Activated T-cell treated with anti-CD3 and anti-CD28 coated beads for 1 hour (primary cell): Measurements from ENCODE around the gene ZNF266.
A peak's percentile ranks its signal among the peaks of the same experiment; 100 is the strongest.

Experiments
- DNase-seq: peaks from one replicate; pipeline ENCODE4 v3.0.0-alpha.2; 2020; ENCODE audit warnings: low read depth

The ZNF266 gene

GRCh38 chr19:9435279-9436268, at the start of gene ZNF266:
ZNF266 (minus strand) TSS chr19:9435573; CDS start chr19:9420089, 15,484 bp downstream.
- peak; percentile 82 for DNase-seq

GRCh38 chr19:9485140-9485539, 49.8 kb upstream of the ZNF266 start:
- DNase-seq = no peak

- DNase-seq = no peak
These were observed 39.6 kb upstream of the ZNF266 start for GRCh38 chr19:9474975-9475374.

DNA sequence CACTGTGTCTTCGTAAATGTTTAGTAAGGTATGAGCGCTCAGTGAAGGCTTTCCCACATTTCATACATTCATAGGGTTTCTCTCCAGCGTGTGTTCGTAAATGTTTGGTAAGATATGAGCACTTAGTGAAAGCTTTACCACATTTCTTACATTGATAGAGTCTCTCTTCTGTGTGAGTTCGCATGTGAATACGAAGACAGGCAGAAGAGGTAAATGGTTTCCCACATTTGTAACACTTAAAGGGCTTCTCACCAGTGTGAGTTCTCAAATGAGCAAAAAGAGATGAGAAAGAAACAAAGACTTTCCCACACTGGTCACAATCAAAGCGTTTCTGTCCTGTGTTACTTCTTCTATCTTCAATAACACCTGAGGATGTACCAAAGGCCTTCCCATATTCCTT, 31.8 kb upstream of the ZNF266 start:
- DNase-seq = no peak

- DNase-seq = no peak
These were observed 26.6 kb upstream of the ZNF266 start for GRCh38 chr19:9461938-9462337.

DNA sequence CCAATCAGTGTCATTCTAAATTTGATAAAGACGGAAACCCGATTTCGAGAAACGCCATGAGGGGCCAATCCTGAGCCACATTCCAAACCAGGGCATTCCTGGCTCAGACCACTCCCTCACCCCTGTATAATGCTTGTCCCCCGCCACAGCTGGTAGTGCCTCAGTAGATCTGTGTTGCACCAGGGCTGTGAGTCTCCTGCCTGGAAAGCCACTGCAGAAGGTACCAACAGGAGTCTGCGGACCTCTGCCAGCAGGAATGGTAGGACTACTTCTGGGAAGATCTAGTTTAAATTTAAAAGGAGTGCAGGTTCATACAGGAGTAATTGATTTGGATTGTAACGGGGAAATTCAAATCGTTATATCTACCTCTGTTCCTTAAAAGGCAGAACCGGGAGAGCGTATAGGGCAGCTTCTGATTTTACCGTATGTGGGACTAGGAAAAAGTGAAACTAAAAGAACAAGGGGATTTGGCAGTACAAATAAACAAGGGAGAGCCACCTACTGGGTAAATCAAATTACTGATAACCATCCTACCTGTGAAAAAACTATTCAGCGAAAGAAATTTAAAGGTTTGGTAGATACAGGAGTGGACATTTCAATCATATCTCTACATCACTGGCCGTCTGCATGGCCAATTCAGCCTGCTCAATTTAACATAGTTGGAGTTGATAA, 20.8 kb upstream of the ZNF266 start:
- DNase-seq = no peak

DNA sequence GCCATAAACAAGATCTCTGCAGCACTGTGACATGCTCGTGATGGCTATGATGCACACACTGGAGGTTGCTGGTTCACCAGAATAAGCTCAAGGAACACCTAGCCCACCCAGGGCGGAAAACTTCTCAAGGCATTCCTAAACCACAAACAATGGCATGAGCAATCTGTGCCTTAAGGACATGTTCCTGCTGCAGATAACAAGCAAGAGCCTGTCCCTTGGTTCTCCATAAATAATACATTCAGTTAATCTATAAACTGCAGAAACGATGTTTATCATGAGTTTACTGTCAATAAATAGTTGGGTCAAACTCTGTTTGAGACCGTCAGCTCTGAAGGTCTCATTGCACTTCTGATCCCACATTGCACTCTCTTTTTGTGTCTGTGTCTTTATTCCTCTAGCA, 18.6 kb upstream of the ZNF266 start:
- DNase-seq = no peak

- DNase-seq = no peak
These were observed 9.7 kb upstream of the ZNF266 start for GRCh38 chr19:9445037-9445436.

GRCh38 chr19:9436358-9436757, 985 bp upstream of the ZNF266 start:
- DNase-seq = no peak

DNA sequence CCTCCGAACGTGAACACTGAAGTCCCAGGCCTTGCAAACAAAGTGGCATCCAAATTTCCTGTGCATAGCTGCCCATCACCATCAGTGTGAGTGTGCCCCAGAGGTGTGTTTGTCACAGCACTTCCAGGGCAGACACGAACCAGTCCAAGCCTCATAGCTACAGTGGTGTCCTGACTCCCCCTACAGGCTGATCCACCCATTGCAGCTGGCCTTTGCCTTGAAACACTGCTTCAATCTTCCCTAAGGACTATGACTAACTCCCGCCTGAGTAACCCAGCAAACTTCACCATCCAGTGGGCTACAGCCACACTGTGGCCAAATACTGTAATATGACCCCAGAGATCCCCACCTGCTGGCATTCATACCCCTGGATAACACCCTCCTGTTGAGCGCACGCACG, 3.9 kb downstream of the ZNF266 start:
- DNase-seq = peak; percentile 23

GRCh38 chr19:9430444-9430843, 4.9 kb downstream of the ZNF266 start:
- DNase-seq = no peak

GRCh38 chr19:9427941-9428340, 7.4 kb downstream of the ZNF266 start:
- DNase-seq = no peak

DNA sequence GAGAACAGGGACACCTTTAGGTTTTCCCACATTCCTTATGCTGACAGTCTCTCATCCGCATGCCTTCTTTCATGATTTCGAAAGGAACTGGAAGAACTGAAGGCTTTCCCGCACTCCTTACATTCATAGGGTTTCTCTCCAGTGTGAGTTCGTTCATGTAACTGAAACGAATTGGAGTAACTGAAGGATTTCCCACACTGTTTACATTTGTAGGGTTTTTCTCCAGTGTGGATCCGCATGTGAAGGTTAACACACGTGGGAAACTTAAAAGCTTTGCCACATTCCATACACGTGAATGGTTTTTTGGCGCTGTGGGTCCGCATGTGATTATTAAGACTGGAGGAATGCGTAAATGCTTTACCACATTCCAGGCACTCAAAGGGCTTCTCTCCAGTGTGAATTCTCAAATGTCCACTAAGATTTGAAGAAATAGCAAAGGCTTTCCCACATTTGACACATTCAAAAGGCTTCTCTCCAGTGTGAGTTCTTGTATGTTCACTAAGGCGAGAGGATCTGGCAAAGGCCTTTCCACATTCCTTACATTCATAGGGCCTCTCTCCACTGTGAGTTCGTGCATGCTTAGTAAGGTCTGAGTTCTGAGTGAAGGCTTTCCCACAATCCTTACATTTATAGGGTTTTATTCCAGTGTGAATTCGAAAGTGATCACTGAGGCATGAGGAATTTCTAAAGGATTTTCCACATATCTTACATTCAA, 22.0 kb downstream of the ZNF266 start:
- DNase-seq = no peak

GRCh38 chr19:9407827-9408226, 27.5 kb downstream of the ZNF266 start:
- DNase-seq = no peak

- DNase-seq = peak; percentile 16
These were observed 28.5 kb downstream of the ZNF266 start for GRCh38 chr19:9406798-9407352.

GRCh38 chr19:9381361-9381785, 54.0 kb downstream of the ZNF266 start:
- DNase-seq = no peak

GRCh38 chr19:9370738-9371619, 64.4 kb downstream of the ZNF266 start:
- DNase-seq = no peak

- DNase-seq = no peak
These were observed 72.5 kb downstream of the ZNF266 start, which contains the start of gene ZNF177 for GRCh38 chr19:9362905-9363304. ZNF177 (plus strand) TSS chr19:9363013; CDS start chr19:9378312, 15,299 bp downstream.
